HL-60 (cell line): ENCODE data around the gene OR4K1.
"Not testable (repeated sequence)": the region's sequence is repeated elsewhere in the genome, so short reads cannot be mapped to it uniquely, and the experiment has no call there.

ENCODE experiments used
- DNase-seq, 2 experiments: peaks; one replicate each; pipeline ENCODE4 v3.0.0-alpha.2; 2010 to 2020; ENCODE audit warnings: low read depth in 1 of 2, low spot score in 1 of 2
- H3K27ac ChIP-seq: fragments of 250-450 bp; sonication (Bioruptor Pico); replicated peaks from 2 replicates; pipeline ENCODE4 v1.5.1; 2020; ENCODE audit warnings: mild to moderate bottlenecking, moderate library complexity
- H3K27me3 ChIP-seq: fragments of 250-450 bp; sonication (Bioruptor Pico); 2 replicates; pipeline ENCODE4 v1.5.1; 2021; ENCODE audit warnings: mild to moderate bottlenecking, moderate library complexity; ENCODE audit not compliant: insufficient read depth, poor library complexity, severe bottlenecking
- H3K4me3 ChIP-seq: replicated peaks from 2 replicates; pipeline ENCODE4 v1.5.1; 2011; ENCODE audit warnings: mild to moderate bottlenecking, control low read depth, low read length; ENCODE audit not compliant: insufficient read depth
- CTCF ChIP-seq: IDR thresholded peaks from one replicate; pipeline ENCODE4 v1.5.1; 2011; ENCODE audit warnings: low read length, control low read depth, inconsistent platforms; ENCODE audit not compliant: insufficient read depth
- GABPA ChIP-seq: IDR thresholded peaks from 2 replicates; pipeline ENCODE4 v1.6.1; 2012; ENCODE audit warnings: low read depth
- POLR2AphosphoS5 ChIP-seq: IDR thresholded peaks from 2 replicates; pipeline ENCODE4 v1.6.1; 2012; ENCODE audit warnings: low read depth
- REST ChIP-seq: IDR thresholded peaks from 2 replicates; pipeline ENCODE4 v1.6.1; 2012; ENCODE audit warnings: low read depth; ENCODE audit not compliant: insufficient replicate concordance
- SPI1 ChIP-seq: IDR thresholded peaks from 2 replicates; pipeline ENCODE4 v1.6.1; 2012; ENCODE audit warnings: low read depth, mild to moderate bottlenecking, borderline replicate concordance

OR4K1 gene

GRCh38 chr14:19941668-19942067 lies 11.0 kb downstream of the OR4K1 start:
- TF ChIP-seq SPI1 (no peak), POLR2AphosphoS5 (no peak), GABPA (no peak)
- no peak overlapping the region for H3K4me3 ChIP-seq
- no peak overlapping the region for H3K27ac ChIP-seq
- no peaks in the 10 kb centered on the region for H3K27me3 ChIP-seq
- no peak for DNase-seq

DNA sequence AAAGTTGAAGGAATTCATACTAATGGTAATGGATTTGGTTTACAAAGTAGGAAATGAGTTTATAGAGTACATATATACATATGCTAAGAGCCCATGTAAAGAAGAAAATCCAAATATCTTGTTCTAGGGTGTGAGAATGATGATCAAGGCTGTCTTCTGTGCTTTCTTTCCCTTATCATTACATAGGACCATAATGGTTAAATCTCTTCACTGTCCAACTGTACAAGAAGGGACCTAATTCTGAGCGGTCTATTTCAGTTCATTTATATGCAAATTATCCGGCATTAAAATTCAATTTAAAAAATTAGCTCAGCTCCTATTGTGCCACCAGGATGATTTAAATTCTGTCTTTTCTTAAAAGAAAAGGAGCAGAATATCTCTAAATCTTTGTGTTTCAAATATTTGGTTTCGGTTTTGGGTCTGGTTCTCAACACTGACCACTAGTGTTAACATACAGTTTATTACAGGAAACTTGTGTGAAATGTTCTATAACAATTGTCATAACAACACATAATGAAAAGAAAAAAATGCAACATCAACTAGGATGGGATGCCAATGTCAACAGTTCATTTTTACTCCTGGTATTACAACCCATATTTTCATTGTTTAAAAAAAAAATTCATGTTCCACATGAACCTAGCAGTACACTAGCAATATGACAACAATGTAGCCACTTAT lies 16.8 kb downstream of the OR4K1 start:
- no peak for TF ChIP-seq GABPA
- TF ChIP-seq REST: no peak
- TF ChIP-seq SPI1: no peak
- TF ChIP-seq POLR2AphosphoS5: no peak
- no peak for TF ChIP-seq CTCF
- H3K27ac ChIP-seq: no peak overlapping the region
- no peak overlapping the region for H3K4me3 ChIP-seq
- DNase-seq: no peak
- H3K27me3 ChIP-seq: no peaks in the 10 kb centered on the region

GRCh38 chr14:19949218-19949617 lies 18.5 kb downstream of the OR4K1 start:
- Histone ChIP-seq H3K4me3 (no peak overlapping the region), H3K27ac (no peak overlapping the region), H3K27me3 (no peaks in the 10 kb centered on the region)
- TF ChIP-seq GABPA (no peak), POLR2AphosphoS5 (no peak), SPI1 (no peak), CTCF (no peak), REST (no peak)
- DNase-seq: no peak

- H3K27ac ChIP-seq, H3K4me3 ChIP-seq, H3K27me3 ChIP-seq, DNase-seq: not testable (repeated sequence)
Measured at GRCh38 chr14:19969735-19970134, 39.0 kb downstream of the OR4K1 start.

GRCh38 chr14:19974844-19975243 lies 44.1 kb downstream of the OR4K1 start:
- no peak overlapping the region for H3K27ac ChIP-seq
- DNase-seq: no peak
- TF ChIP-seq GABPA: no peak
- no peak for TF ChIP-seq CTCF
- TF ChIP-seq REST: no peak
- no peak for TF ChIP-seq SPI1
- no peak for TF ChIP-seq POLR2AphosphoS5
- H3K4me3 ChIP-seq: no peak overlapping the region
- no peaks in the 10 kb centered on the region for H3K27me3 ChIP-seq
